DND-41 (cell line): ENCODE measurements around the gene SLC22A4.

Source experiments
- ATAC-seq: fragments of 200-7000 bp; cut with Tn5 transposase; 3 replicates; pipeline ENCODE4 v1.9.1; 2021; ENCODE audit warnings: low read depth; ENCODE audit not compliant: insufficient read depth
- DNase-seq: peaks from one replicate; pipeline ENCODE4 v3.0.0-alpha.2; 2020
- H2AFZ ChIP-seq: 2 replicates; pipeline ENCODE4 v1.6.0; 2012; ENCODE audit warnings: low read depth, low read length
- H3K27ac ChIP-seq: 2 replicates; pipeline ENCODE4 v1.5.1; 2012; ENCODE audit warnings: low read length, inconsistent platforms
- H3K27me3 ChIP-seq: fragments of 200-600 bp; sonication (generic); 2 replicates; pipeline ENCODE4 v1.6.0; 2012; ENCODE audit warnings: low read length, mild to moderate bottlenecking, inconsistent platforms; ENCODE audit not compliant: insufficient read depth, poor library complexity
- H3K36me3 ChIP-seq: 2 replicates; pipeline ENCODE4 v1.5.1; 2012; ENCODE audit warnings: low read length, inconsistent platforms; ENCODE audit not compliant: insufficient read depth
- H3K4me1 ChIP-seq: 2 replicates; pipeline ENCODE4 v1.5.1; 2012; ENCODE audit warnings: mild to moderate bottlenecking, low read length; ENCODE audit not compliant: insufficient read depth
- H3K4me2 ChIP-seq: 2 replicates; pipeline ENCODE4 v1.6.0; 2012; ENCODE audit warnings: mild to moderate bottlenecking, moderate library complexity, low read length, inconsistent platforms; ENCODE audit not compliant: insufficient read depth
- H3K4me3 ChIP-seq, 2 experiments: fragments of 200-600 bp in 1 of 2; shearing (Covaris generic) in 1 of 2; 2 replicates each; pipeline ENCODE4 v1.5.1; 2012 to 2016; ENCODE audit warnings: inconsistent platforms in 2 of 2, low read length in 2 of 2, mild to moderate bottlenecking in 2 of 2, low read depth in 1 of 2, moderate library complexity in 1 of 2
- H3K79me2 ChIP-seq: 2 replicates; pipeline ENCODE4 v1.6.0; 2012; ENCODE audit warnings: low read length, inconsistent platforms; ENCODE audit not compliant: insufficient read depth
- H3K9ac ChIP-seq: 2 replicates; pipeline ENCODE4 v1.6.0; 2012; ENCODE audit warnings: low read depth, mild to moderate bottlenecking, inconsistent platforms, low read length, moderate library complexity
- H3K9me3 ChIP-seq: 2 replicates; pipeline ENCODE4 v1.5.1; 2012; ENCODE audit warnings: low read length, moderate library complexity, mild to moderate bottlenecking, inconsistent platforms; ENCODE audit not compliant: insufficient read depth, severe bottlenecking
- H4K20me1 ChIP-seq: 2 replicates; pipeline ENCODE4 v1.6.0; 2012; ENCODE audit warnings: low read length; ENCODE audit not compliant: insufficient read depth
- EZH2 ChIP-seq: IDR thresholded peaks from 3 replicates; pipeline ENCODE4 v1.6.1; 2012; ENCODE audit warnings: borderline replicate concordance, low read depth, mild to moderate bottlenecking, moderate library complexity, low read length, inconsistent platforms; ENCODE audit not compliant: severe bottlenecking
- TF ChIP-seq, protein P1 (sequence below): IDR thresholded peaks from 2 replicates; pipeline ENCODE4 v1.5.1; 2012; ENCODE audit warnings: borderline replicate concordance, low read length, moderate library complexity, mild to moderate bottlenecking; ENCODE audit not compliant: poor library complexity, severe bottlenecking; ENCODE audit errors: extremely low read depth

Gene SLC22A4

DNA sequence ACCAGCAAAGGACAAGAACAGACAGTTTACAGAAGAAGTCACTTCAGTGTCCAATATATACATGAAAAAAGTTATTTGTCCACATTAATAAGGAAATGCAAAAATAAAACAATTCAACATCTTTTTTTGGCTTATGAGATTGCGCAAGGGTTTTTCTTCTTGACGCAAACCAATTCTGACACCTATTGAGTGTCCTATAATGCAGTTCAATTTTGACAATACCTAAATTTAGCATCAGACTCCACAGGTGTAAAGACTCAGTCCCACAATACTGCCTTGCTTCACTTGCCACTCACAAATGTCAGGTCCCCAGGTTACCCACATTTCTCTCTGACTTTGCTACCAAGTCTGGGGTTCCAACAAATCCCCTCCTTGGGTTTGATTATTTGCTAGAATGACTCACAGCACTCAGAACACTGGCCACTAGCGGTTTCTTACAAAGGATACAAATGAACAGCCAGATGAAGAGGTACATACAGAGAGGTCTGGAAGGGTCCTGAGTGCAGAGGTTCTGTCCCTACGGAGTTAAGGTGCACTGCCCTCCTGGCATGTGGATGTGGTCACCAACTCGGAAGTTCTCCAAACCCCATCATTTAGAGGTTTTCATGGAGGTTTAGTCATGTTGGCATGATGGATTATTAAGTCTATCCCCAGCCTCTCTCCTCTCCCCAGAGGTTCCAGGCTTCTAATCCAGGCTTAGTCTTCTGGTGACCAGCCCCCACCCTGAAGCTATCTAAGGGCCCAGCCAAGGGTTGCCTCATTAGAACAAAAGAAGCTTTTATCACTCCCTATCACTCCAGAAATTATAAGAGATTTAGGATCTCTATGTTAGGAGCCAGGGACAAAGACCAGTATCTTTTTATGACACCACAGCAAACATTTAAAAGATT is 48.3 kb downstream of the SLC22A4 start:
- Histone ChIP-seq H3K9ac (no peak overlapping the region), H3K27me3 (peaks cover 6% of the 10 kb centered on the region), H4K20me1 (no peaks in the 10 kb centered on the region), H3K79me2 (no peaks in the 10 kb centered on the region), H3K27ac (no peak overlapping the region), H3K4me3 (no peak overlapping the region), H2AFZ (no peak overlapping the region), H3K9me3 (no peaks in the 10 kb centered on the region), H3K36me3 (no peaks in the 10 kb centered on the region), H3K4me2 (no peak overlapping the region), H3K4me1 (no peaks in the 10 kb centered on the region)
- ATAC-seq (no peak), DNase-seq (no peak)
- TF ChIP-seq EZH2 = no peak
- TF ChIP-seq, protein P1, sequence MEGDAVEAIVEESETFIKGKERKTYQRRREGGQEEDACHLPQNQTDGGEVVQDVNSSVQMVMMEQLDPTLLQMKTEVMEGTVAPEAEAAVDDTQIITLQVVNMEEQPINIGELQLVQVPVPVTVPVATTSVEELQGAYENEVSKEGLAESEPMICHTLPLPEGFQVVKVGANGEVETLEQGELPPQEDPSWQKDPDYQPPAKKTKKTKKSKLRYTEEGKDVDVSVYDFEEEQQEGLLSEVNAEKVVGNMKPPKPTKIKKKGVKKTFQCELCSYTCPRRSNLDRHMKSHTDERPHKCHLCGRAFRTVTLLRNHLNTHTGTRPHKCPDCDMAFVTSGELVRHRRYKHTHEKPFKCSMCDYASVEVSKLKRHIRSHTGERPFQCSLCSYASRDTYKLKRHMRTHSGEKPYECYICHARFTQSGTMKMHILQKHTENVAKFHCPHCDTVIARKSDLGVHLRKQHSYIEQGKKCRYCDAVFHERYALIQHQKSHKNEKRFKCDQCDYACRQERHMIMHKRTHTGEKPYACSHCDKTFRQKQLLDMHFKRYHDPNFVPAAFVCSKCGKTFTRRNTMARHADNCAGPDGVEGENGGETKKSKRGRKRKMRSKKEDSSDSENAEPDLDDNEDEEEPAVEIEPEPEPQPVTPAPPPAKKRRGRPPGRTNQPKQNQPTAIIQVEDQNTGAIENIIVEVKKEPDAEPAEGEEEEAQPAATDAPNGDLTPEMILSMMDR = no peak

DNA sequence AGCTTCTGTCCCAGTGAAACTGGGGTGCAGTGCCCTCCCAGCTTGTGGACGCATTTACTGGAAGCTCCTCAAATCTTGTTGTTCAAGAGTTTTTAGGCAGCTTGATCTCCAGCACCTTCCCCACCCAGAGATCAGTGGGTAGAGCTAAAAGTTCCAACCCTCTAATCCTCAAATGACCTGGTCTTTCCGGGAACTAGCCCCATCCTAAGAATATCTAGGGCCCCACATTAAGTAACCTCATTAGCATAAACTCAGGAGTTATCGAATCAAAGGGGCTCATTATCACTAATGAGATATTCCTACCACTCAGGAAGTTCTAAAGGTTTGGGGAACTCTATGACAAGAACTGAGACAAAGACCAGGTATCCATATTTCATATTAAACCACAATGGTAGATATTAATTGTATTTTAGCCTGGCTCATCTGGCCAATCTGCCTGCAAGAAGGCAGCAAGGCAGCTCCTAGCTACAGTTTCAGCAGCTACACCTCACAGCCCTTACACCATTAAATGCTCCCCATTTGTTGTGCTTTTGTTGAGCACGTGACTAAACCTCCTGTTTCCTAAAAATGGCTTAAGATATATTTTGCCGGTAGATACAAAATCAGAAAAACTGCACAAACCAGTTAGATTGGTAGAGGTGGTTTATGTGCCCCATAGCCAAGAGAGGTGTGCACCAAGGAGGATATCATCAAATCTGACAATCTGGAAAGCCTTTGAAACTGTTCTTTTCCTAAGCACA is 50.8 kb downstream of the SLC22A4 start:
- Histone ChIP-seq H3K4me3 (no peak overlapping the region), H3K27me3 (peaks cover 6% of the 10 kb centered on the region), H3K36me3 (no peaks in the 10 kb centered on the region), H2AFZ (no peak overlapping the region), H3K9ac (no peak overlapping the region), H4K20me1 (no peaks in the 10 kb centered on the region), H3K9me3 (no peaks in the 10 kb centered on the region), H3K4me2 (no peak overlapping the region), H3K79me2 (no peaks in the 10 kb centered on the region), H3K4me1 (no peaks in the 10 kb centered on the region), H3K27ac (no peak overlapping the region)
- ATAC-seq = no peak
- no peak for TF ChIP-seq EZH2
- TF ChIP-seq, protein P1 = no peak
- no peak for DNase-seq

DNA sequence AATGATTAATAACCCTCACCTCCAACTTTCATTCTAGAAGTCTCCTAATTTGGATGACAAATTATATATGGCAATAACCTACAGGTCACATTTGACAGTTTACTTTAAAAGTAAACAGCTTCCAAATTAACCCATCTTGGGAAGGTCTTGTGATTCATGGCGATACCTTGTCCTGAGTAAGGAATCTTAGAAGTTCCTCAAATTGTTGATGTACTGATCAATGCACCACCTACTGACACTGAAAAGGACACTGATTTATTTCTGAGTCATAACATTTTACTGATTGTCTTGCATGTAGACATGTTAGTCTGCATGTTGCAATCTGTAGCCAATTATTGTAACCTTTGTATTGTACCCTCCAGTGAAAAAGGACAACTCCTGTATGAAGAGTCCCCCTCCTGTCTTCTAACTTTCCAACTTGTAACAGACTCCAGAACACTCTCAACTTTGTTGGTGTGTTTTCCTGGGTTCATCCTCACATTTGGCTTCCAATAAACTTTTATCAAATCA is 59.3 kb downstream of the SLC22A4 start:
- no peak overlapping the region for H2AFZ ChIP-seq
- no peaks in the 10 kb centered on the region for H3K9me3 ChIP-seq
- H3K79me2 ChIP-seq = no peaks in the 10 kb centered on the region
- H3K27me3 ChIP-seq = peaks cover 9% of the 10 kb centered on the region
- no peaks in the 10 kb centered on the region for H3K4me1 ChIP-seq
- no peak overlapping the region for H3K9ac ChIP-seq
- TF ChIP-seq, protein P1 = no peak
- no peak for TF ChIP-seq EZH2
- H4K20me1 ChIP-seq = no peaks in the 10 kb centered on the region
- no peaks in the 10 kb centered on the region for H3K36me3 ChIP-seq
- no peak overlapping the region for H3K27ac ChIP-seq
- H3K4me3 ChIP-seq = no peak overlapping the region
- DNase-seq = no peak
- H3K4me2 ChIP-seq = no peak overlapping the region
- ATAC-seq = no peak
